ENCODE data around the gene AIP.

AIP gene

GRCh38 chr11:67500831-67501715 is 18.2 kb downstream of the AIP start:
- Histone ChIP-seq H3K27me3 (ENCODE audit: control insufficient read depth in 2 of 2, insufficient read depth in 2 of 2, low read length in 2 of 2) (no peaks in the 10 kb centered on the region), H3K9ac (ENCODE audit: low read depth in 1 of 2, low read length in 2 of 2) (no peak overlapping the region), H3K4me3 (ENCODE audit: low read length in 2 of 2) (no peak overlapping the region), H3K9me3 (ENCODE audit: control insufficient read depth in 2 of 2, low read length in 2 of 2) (no peaks in the 10 kb centered on the region), H3K36me3 (ENCODE audit: control insufficient read depth in 2 of 2, insufficient read depth in 2 of 2, low read length in 2 of 2) (peaks cover 28 to 36% of the 10 kb centered on the region in 2 donors), H3K4me1 (ENCODE audit: control insufficient read depth in 2 of 2, insufficient read depth in 2 of 2, low read length in 2 of 2) (peaks cover 11 to 14% of the 10 kb centered on the region in 2 donors), H3K27ac (ENCODE audit: low read depth in 2 of 2, low read length in 2 of 2) (no peak overlapping the region)

- H3K36me3 ChIP-seq (ENCODE audit: control insufficient read depth in 2 of 2, insufficient read depth in 2 of 2, low read length in 2 of 2) = peaks cover 24 to 35% of the 10 kb centered on the region in 2 donors
- H3K27me3 ChIP-seq (ENCODE audit: control insufficient read depth in 2 of 2, insufficient read depth in 2 of 2, low read length in 2 of 2) = no peaks in the 10 kb centered on the region
- no peak overlapping the region for H3K27ac ChIP-seq (ENCODE audit: low read depth in 2 of 2, low read length in 2 of 2)
- no peaks in the 10 kb centered on the region for H3K9me3 ChIP-seq (ENCODE audit: control insufficient read depth in 2 of 2, low read length in 2 of 2)
- H3K4me3 ChIP-seq (ENCODE audit: low read length in 2 of 2) = no peak overlapping the region
- peaks cover 19 to 22% of the 10 kb centered on the region in 2 donors for H3K4me1 ChIP-seq (ENCODE audit: control insufficient read depth in 2 of 2, insufficient read depth in 2 of 2, low read length in 2 of 2)
- no peak overlapping the region for H3K9ac ChIP-seq (ENCODE audit: low read depth in 1 of 2, low read length in 2 of 2)
Observed at GRCh38 chr11:67501854-67502253, 19.0 kb downstream of the AIP start.

- H3K4me1 ChIP-seq (ENCODE audit: control insufficient read depth in 2 of 2, insufficient read depth in 2 of 2, low read length in 2 of 2) = peaks cover 25 to 28% of the 10 kb centered on the region in 2 donors
Observed at GRCh38 chr11:67502328-67502979, 19.6 kb downstream of the AIP start.

GRCh38 chr11:67503119-67504004 is 20.5 kb downstream of the AIP start:
- Histone ChIP-seq H3K4me1 (ENCODE audit: control insufficient read depth in 2 of 2, insufficient read depth in 2 of 2, low read length in 2 of 2) (peaks cover 27 to 31% of the 10 kb centered on the region in 2 donors), H3K27me3 (ENCODE audit: control insufficient read depth in 2 of 2, insufficient read depth in 2 of 2, low read length in 2 of 2) (no peaks in the 10 kb centered on the region), H3K9ac (ENCODE audit: low read depth in 1 of 2, low read length in 2 of 2) (peak overlapping the region in 1 of 2 donors; percentile 92), H3K4me3 (ENCODE audit: low read length in 2 of 2) (peak overlapping the region; percentile 31 to 85), H3K27ac (ENCODE audit: low read depth in 2 of 2, low read length in 2 of 2) (no peak overlapping the region), H3K9me3 (ENCODE audit: control insufficient read depth in 2 of 2, low read length in 2 of 2) (no peaks in the 10 kb centered on the region), H3K36me3 (ENCODE audit: control insufficient read depth in 2 of 2, insufficient read depth in 2 of 2, low read length in 2 of 2) (peaks cover 14 to 23% of the 10 kb centered on the region in 2 donors)

More at GRCh38 chr11:67502328-67502979, 19.6 kb downstream of the AIP start:
- H3K9ac ChIP-seq (ENCODE audit: low read depth in 1 of 2, low read length in 2 of 2) = no peak overlapping the region
- H3K27me3 ChIP-seq (ENCODE audit: control insufficient read depth in 2 of 2, insufficient read depth in 2 of 2, low read length in 2 of 2) = no peaks in the 10 kb centered on the region
- H3K36me3 ChIP-seq (ENCODE audit: control insufficient read depth in 2 of 2, insufficient read depth in 2 of 2, low read length in 2 of 2) = peaks cover 22 to 32% of the 10 kb centered on the region in 2 donors
- H3K4me3 ChIP-seq (ENCODE audit: low read length in 2 of 2) = no peak overlapping the region
- H3K9me3 ChIP-seq (ENCODE audit: control insufficient read depth in 2 of 2, low read length in 2 of 2) = no peaks in the 10 kb centered on the region
- H3K27ac ChIP-seq (ENCODE audit: low read depth in 2 of 2, low read length in 2 of 2) = no peak overlapping the region

GRCh38 chr11:67504005-67504949 is 21.5 kb downstream of the AIP start:
- Histone ChIP-seq H3K9me3 (ENCODE audit: control insufficient read depth in 2 of 2, low read length in 2 of 2) (no peaks in the 10 kb centered on the region), H3K4me1 (ENCODE audit: control insufficient read depth in 2 of 2, insufficient read depth in 2 of 2, low read length in 2 of 2) (peaks cover 32 to 37% of the 10 kb centered on the region in 2 donors), H3K27me3 (ENCODE audit: control insufficient read depth in 2 of 2, insufficient read depth in 2 of 2, low read length in 2 of 2) (no peaks in the 10 kb centered on the region), H3K9ac (ENCODE audit: low read depth in 1 of 2, low read length in 2 of 2) (peak overlapping the region; percentile 83 to 92), H3K36me3 (ENCODE audit: control insufficient read depth in 2 of 2, insufficient read depth in 2 of 2, low read length in 2 of 2) (peaks cover 9 to 18% of the 10 kb centered on the region in 2 donors), H3K4me3 (ENCODE audit: low read length in 2 of 2) (peak overlapping the region; percentile 83 to 85), H3K27ac (ENCODE audit: low read depth in 2 of 2, low read length in 2 of 2) (peak overlapping the region; percentile 99 to 100)

GRCh38 chr11:67504950-67505581 is 22.2 kb downstream of the AIP start, which contains the start of gene PITPNM1:
Gene PITPNM1, minus strand, starts transcription at chr11:67505363. Its CDS starts 1,183 bp downstream, at chr11:67504180.
- Histone ChIP-seq H3K27me3 (ENCODE audit: control insufficient read depth in 2 of 2, insufficient read depth in 2 of 2, low read length in 2 of 2) (no peaks in the 10 kb centered on the region), H3K36me3 (ENCODE audit: control insufficient read depth in 2 of 2, insufficient read depth in 2 of 2, low read length in 2 of 2) (peaks cover 9 to 14% of the 10 kb centered on the region in 2 donors), H3K9me3 (ENCODE audit: control insufficient read depth in 2 of 2, low read length in 2 of 2) (no peaks in the 10 kb centered on the region), H3K4me1 (ENCODE audit: control insufficient read depth in 2 of 2, insufficient read depth in 2 of 2, low read length in 2 of 2) (peaks cover 32 to 37% of the 10 kb centered on the region in 2 donors), H3K4me3 (ENCODE audit: low read length in 2 of 2) (peak within 1 kb of the TSS; percentile 85 to 87), H3K27ac (ENCODE audit: low read depth in 2 of 2, low read length in 2 of 2) (peak within 1 kb of the TSS; percentile 99 to 100), H3K9ac (ENCODE audit: low read depth in 1 of 2, low read length in 2 of 2) (peak within 1 kb of the TSS; percentile 92)

- H3K9me3 ChIP-seq (ENCODE audit: control insufficient read depth in 2 of 2, low read length in 2 of 2) = no peaks in the 10 kb centered on the region
- H3K9ac ChIP-seq (ENCODE audit: low read depth in 1 of 2, low read length in 2 of 2) = peak overlapping the region; percentile 92
- peaks cover 32 to 39% of the 10 kb centered on the region in 2 donors for H3K4me1 ChIP-seq (ENCODE audit: control insufficient read depth in 2 of 2, insufficient read depth in 2 of 2, low read length in 2 of 2)
- H3K27ac ChIP-seq (ENCODE audit: low read depth in 2 of 2, low read length in 2 of 2) = peak overlapping the region; percentile 99 to 100
- H3K4me3 ChIP-seq (ENCODE audit: low read length in 2 of 2) = peak overlapping the region; percentile 85 to 87
- H3K27me3 ChIP-seq (ENCODE audit: control insufficient read depth in 2 of 2, insufficient read depth in 2 of 2, low read length in 2 of 2) = no peaks in the 10 kb centered on the region
- H3K36me3 ChIP-seq (ENCODE audit: control insufficient read depth in 2 of 2, insufficient read depth in 2 of 2, low read length in 2 of 2) = peaks cover 4 to 11% of the 10 kb centered on the region in 2 donors
Observed at GRCh38 chr11:67505605-67506396, 23.0 kb downstream of the AIP start.

DNA sequence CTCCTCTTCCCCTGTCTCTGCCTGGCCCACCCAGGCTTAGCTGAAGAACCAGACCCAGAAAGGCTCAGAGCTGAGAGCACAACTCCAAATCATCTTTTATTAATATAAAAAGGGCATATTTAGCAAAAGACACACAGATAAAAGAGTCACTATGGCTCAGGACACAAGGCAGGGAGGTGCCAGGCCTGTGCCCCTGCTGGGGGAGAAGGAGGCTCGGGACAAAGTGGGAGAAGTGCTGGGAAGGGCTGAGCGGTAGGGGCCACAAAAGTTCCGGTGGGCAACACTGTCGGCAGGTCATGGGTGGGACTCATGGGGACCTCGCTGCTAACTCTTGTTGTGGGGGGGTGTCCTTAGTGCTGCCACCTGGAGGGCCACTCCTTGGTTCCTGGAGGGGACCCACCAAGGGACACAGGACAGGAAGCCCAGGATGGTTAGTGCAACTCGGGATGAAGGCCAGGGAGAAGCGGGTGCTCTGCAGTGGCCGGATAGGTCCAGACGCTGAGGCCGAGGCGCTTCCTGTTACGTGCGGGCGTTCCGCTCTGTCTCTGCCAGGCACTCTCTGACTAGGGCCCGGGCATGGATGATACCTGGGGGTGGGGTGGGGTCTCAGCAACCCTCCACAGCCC is 23.7 kb downstream of the AIP start:
- peak overlapping the region; percentile 86 to 89 for H3K9ac ChIP-seq (ENCODE audit: low read depth in 1 of 2, low read length in 2 of 2)
- peaks cover 32 to 39% of the 10 kb centered on the region in 2 donors for H3K4me1 ChIP-seq (ENCODE audit: control insufficient read depth in 2 of 2, insufficient read depth in 2 of 2, low read length in 2 of 2)
- H3K36me3 ChIP-seq (ENCODE audit: control insufficient read depth in 2 of 2, insufficient read depth in 2 of 2, low read length in 2 of 2) = peaks cover 0 to 6% of the 10 kb centered on the region in 2 donors
- peak overlapping the region; percentile 85 to 87 for H3K4me3 ChIP-seq (ENCODE audit: low read length in 2 of 2)
- no peaks in the 10 kb centered on the region for H3K27me3 ChIP-seq (ENCODE audit: control insufficient read depth in 2 of 2, insufficient read depth in 2 of 2, low read length in 2 of 2)
- H3K9me3 ChIP-seq (ENCODE audit: control insufficient read depth in 2 of 2, low read length in 2 of 2) = no peaks in the 10 kb centered on the region
- H3K27ac ChIP-seq (ENCODE audit: low read depth in 2 of 2, low read length in 2 of 2) = peak overlapping the region; percentile 99 to 100

Data from mucosa of rectum (tissue), 2 donors.